ENCODE measurements around the gene KCNE1. TPM values are rescaled to one million over a fixed set of nuclear protein-coding genes. Genes with fewer than 3 reads are reported as not detected.

The KCNE1 gene
- total and polyA plus RNA-seq, 2 of the 13 experiments (the other 11 are each of a cell fraction or from before 2014, with no cell fraction given): 0.35 TPM; not detected in 1

- no peak overlapping the region for H2AFZ ChIP-seq (ENCODE audit: low read length)
- ChIA-PET POLR2A (interaction anchor here (1.1 to 6.7 kb wide), 6 partner anchors 14 to 500 kb away, joined by 3 to 120 read pairs (median 4); no protein-coding TSS in a partner anchor), CTCF (ENCODE audit: low intra/inter-chr PET ratio, low total read pairs) (no interaction called here)
- ATAC-seq: peak; percentile 50
- peaks cover 9 to 23% of the 10 kb centered on the region in 2 experiments for H3K36me3 ChIP-seq (replicated peaks in 1 of 2; ENCODE audit: control insufficient read depth in 1 of 2, insufficient read depth in 2 of 2, low read length in 2 of 2)
- H3K9me3 ChIP-seq (ENCODE audit: low read length): no peaks in the 10 kb centered on the region
- peak overlapping the region in 1 of 3 experiments; percentile 51; a peak in 3 of 6 replicates for H3K4me3 ChIP-seq (replicated peaks in 1 of 3; ENCODE audit: insufficient read depth in 1 of 3, low read depth in 2 of 3, low read length in 3 of 3)
- intact Hi-C loops (cut with micrococcal nuclease; ENCODE audit: unreplicated experiment) (loop anchor here (5.0 kb wide), 1 partner anchor 79 kb away; no protein-coding TSS in a partner anchor), in situ Hi-C loops (cut with HindIII; ENCODE audit: extremely low pct_ligation_motif_present, low pct_unique_long_range_greater_than_20kb) (no loop called here)
- peak overlapping the region; percentile 85 for H3K27ac ChIP-seq (ENCODE audit: extremely low read length, insufficient read depth, low read length)
- FAIRE-seq: no peak
- peak overlapping the region; percentile 73 for H3K4me2 ChIP-seq (ENCODE audit: low read depth, low read length)
- H3K9ac ChIP-seq (ENCODE audit: insufficient read depth, low read depth, low read length): no peak overlapping the region
- H4K20me1 ChIP-seq (ENCODE audit: insufficient read depth, low read length): peaks cover 5% of the 10 kb centered on the region; the same call in 1 of the 2 replicates
- peaks cover 18% of the 10 kb centered on the region for H3K79me2 ChIP-seq (ENCODE audit: insufficient read depth, low read length)
- BruUV-seq (replicated peaks): TSS peak; percentile 39
- no peaks in the 10 kb centered on the region for H3K27me3 ChIP-seq (ENCODE audit: control insufficient read depth in 1 of 2, insufficient read depth in 2 of 2, low read length in 2 of 2)
- WGBS (ENCODE audit: low lambda C conversion rate): 58% methylated on average over 4 of the region's 7 CpGs
- peaks cover 70% of the 10 kb centered on the region for H3K4me1 ChIP-seq (ENCODE audit: insufficient read depth, low read length)
- DNase-seq (ENCODE audit: low spot score): peak; percentile 50
- no peak for TF ChIP-seq NBN (conservative IDR thresholded peaks at IDR 0.05)
- no peak for TF ChIP-seq HNRNPH1 (optimal IDR thresholded peaks at IDR 0.05; ENCODE audit: low read depth, low read length)
- TF ChIP-seq EP300 (IDR thresholded peaks at IDR 0.05; ENCODE audit: low read depth in 2 of 2, low read length in 2 of 2): 0 out of 4 replicates have a peak, but pooled peaks of 1 of the 2 experiments have one; percentile 8
- TF ChIP-seq EP300 (CRISPR knock-in tag; IDR thresholded peaks at IDR 0.05; ENCODE audit: borderline replicate concordance): no peak
- no peak for TF ChIP-seq AKNA (CRISPR knock-in tag; IDR thresholded peaks at IDR 0.05; ENCODE audit: borderline replicate concordance)
- no peak for TF ChIP-seq CENPX (CRISPR knock-in tag; IDR thresholded peaks at IDR 0.05)
- TF ChIP-seq E2F5 (CRISPR knock-in tag; conservative IDR thresholded peaks at IDR 0.05): no peak
- no peak for TF ChIP-seq ZNF44 (CRISPR knock-in tag; IDR thresholded peaks at IDR 0.05)
- TF ChIP-seq ZNF768 (CRISPR knock-in tag; IDR thresholded peaks at IDR 0.05): peak; percentile 62
- peak; percentile 14; the same call in 1 of the 2 replicates for TF ChIP-seq PATZ1 (CRISPR knock-in tag; IDR thresholded peaks at IDR 0.05)
- no peak for TF ChIP-seq ZNF234 (CRISPR knock-in tag; conservative IDR thresholded peaks at IDR 0.05)
- no peak for TF ChIP-seq MAF1 (CRISPR knock-in tag; IDR thresholded peaks at IDR 0.05; ENCODE audit: borderline replicate concordance)
- TF ChIP-seq FOSL1 (CRISPR knock-in tag; IDR thresholded peaks at IDR 0.05; ENCODE audit: borderline replicate concordance): no peak
- TF ChIP-seq FOXM1 (CRISPR knock-in tag; IDR thresholded peaks at IDR 0.05): no peak
Measured at GRCh38 chr21:34523019-34523555, 11.1 kb upstream of the KCNE1 start.
